Activated effector memory CD4-positive, alpha-beta T cell treated with Interleukin-2 at 50 U/mL for 16 hours (primary cell): Measurements from ENCODE around the gene C1GALT1.
A peak's percentile ranks its signal among the peaks of the same experiment; 100 is the strongest.
"Not testable (repeated sequence)": the region's sequence is repeated elsewhere in the genome, so short reads cannot be mapped to it uniquely, and the experiment has no call there.

Source experiments
- DNase-seq: peaks from one replicate; pipeline ENCODE4 v3.0.0-alpha.2; 2020

Gene C1GALT1

GRCh38 chr7:7173956-7174632 is 8.2 kb upstream of the C1GALT1 start:
- no peak for DNase-seq

GRCh38 chr7:7175075-7175695 is 7.2 kb upstream of the C1GALT1 start:
- no peak for DNase-seq

GRCh38 chr7:7176406-7177043 is 5.8 kb upstream of the C1GALT1 start:
- DNase-seq, result no peak

- no peak for DNase-seq
Observed at GRCh38 chr7:7177044-7177517, 5.3 kb upstream of the C1GALT1 start.

- DNase-seq, result no peak
Observed at GRCh38 chr7:7178081-7178480, 4.3 kb upstream of the C1GALT1 start.

GRCh38 chr7:7178906-7179305 is 3.4 kb upstream of the C1GALT1 start:
- DNase-seq, result no peak

GRCh38 chr7:7180725-7181449 is 1.5 kb upstream of the C1GALT1 start:
- DNase-seq, result no peak

- DNase-seq, result peak; percentile 36
Observed at GRCh38 chr7:7181519-7182155, 707 bp upstream of the C1GALT1 start.

GRCh38 chr7:7183061-7183837 is 905 bp downstream of the C1GALT1 start:
- peak; percentile 30 for DNase-seq

- no peak for DNase-seq
Observed at GRCh38 chr7:7183838-7184463, 1.6 kb downstream of the C1GALT1 start.

- DNase-seq, result no peak
Observed at GRCh38 chr7:7185371-7185989, 3.1 kb downstream of the C1GALT1 start.

GRCh38 chr7:7188091-7188490 is 5.7 kb downstream of the C1GALT1 start:
- DNase-seq, result no peak

- DNase-seq, result no peak
Observed at GRCh38 chr7:7188742-7189141, 6.4 kb downstream of the C1GALT1 start.

- DNase-seq, result no peak
Observed at GRCh38 chr7:7190142-7190541, 7.8 kb downstream of the C1GALT1 start.

GRCh38 chr7:7191137-7191536 is 8.8 kb downstream of the C1GALT1 start:
- no peak for DNase-seq

GRCh38 chr7:7192798-7193788 is 10.7 kb downstream of the C1GALT1 start:
- DNase-seq, result not testable (repeated sequence)

- DNase-seq, result not testable (repeated sequence)
Observed at GRCh38 chr7:7199592-7199991, 17.2 kb downstream of the C1GALT1 start.

GRCh38 chr7:7200255-7200654 is 17.9 kb downstream of the C1GALT1 start:
- not testable (repeated sequence) for DNase-seq

GRCh38 chr7:7201578-7202374 is 19.4 kb downstream of the C1GALT1 start:
- DNase-seq, result no peak
